ACC112 (cell line): ENCODE data around the gene RAB40B.

ENCODE experiments used
- H2AFZ ChIP-seq: fragments of 200-600 bp; sonication (generic); one replicate; pipeline ENCODE4 v1.6.0; 2017; ENCODE audit warnings: antibody characterized with exemption, low read length; ENCODE audit not compliant: unreplicated experiment
- H3K27ac ChIP-seq: fragments of 200-600 bp; sonication (generic); 2 replicates; pipeline ENCODE4 v1.5.1; 2014; ENCODE audit warnings: low read depth, mild to moderate bottlenecking, antibody characterized with exemption, low read length, moderate library complexity
- H3K27me3 ChIP-seq: fragments of 200-600 bp; sonication (generic); 2 replicates; pipeline ENCODE4 v1.6.1; 2014; ENCODE audit warnings: mild to moderate bottlenecking, antibody characterized with exemption, low read length, moderate library complexity, mixed read lengths; ENCODE audit not compliant: insufficient read depth
- H3K36me3 ChIP-seq: fragments of 200-600 bp; sonication (generic); 2 replicates; pipeline ENCODE4 v1.6.1; 2016; ENCODE audit warnings: mild to moderate bottlenecking, antibody characterized with exemption, low read length, moderate library complexity, mixed read lengths; ENCODE audit not compliant: insufficient read depth
- H3K4me1 ChIP-seq: fragments of 200-600 bp; sonication (generic); one replicate; pipeline ENCODE4 v1.6.1; 2016; ENCODE audit warnings: low read length, mixed read lengths; ENCODE audit not compliant: insufficient read depth, unreplicated experiment, control insufficient read depth
- H3K4me3 ChIP-seq: fragments of 200-600 bp; sonication (generic); 2 replicates; pipeline ENCODE4 v1.5.1; 2014; ENCODE audit warnings: mild to moderate bottlenecking, low read depth, low read length
- H3K79me2 ChIP-seq: fragments of 200-600 bp; sonication (generic); one replicate; pipeline ENCODE4 v1.6.0; 2016; ENCODE audit warnings: low read length; ENCODE audit not compliant: control insufficient read depth, unreplicated experiment, insufficient read depth

The RAB40B gene

DNA sequence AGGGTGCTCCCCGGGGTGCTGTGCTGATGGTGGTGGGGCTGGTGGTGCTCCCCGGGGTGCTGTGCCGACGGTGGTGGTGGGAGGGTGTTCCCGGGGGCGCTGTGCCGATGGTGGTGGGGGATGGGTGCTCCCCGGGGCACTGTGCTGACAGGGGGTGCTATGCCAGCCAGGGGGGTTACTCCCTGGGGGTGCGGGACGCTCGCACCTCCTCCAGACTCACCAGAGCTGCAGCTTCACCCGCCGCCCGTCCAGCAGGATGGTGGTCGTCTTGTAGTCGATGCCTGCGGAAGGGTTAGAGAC is 34.3 kb downstream of the RAB40B start:
- Histone ChIP-seq H3K27me3 (no peaks in the 10 kb centered on the region), H3K36me3 (0 out of 2 replicates have a peak, but pooled peaks cover 3% of the 10 kb centered on the region), H3K27ac (no peak overlapping the region), H3K79me2 (no peaks in the 10 kb centered on the region), H3K4me3 (no peak overlapping the region), H3K4me1 (no peaks in the 10 kb centered on the region), H2AFZ (no peak overlapping the region)

DNA sequence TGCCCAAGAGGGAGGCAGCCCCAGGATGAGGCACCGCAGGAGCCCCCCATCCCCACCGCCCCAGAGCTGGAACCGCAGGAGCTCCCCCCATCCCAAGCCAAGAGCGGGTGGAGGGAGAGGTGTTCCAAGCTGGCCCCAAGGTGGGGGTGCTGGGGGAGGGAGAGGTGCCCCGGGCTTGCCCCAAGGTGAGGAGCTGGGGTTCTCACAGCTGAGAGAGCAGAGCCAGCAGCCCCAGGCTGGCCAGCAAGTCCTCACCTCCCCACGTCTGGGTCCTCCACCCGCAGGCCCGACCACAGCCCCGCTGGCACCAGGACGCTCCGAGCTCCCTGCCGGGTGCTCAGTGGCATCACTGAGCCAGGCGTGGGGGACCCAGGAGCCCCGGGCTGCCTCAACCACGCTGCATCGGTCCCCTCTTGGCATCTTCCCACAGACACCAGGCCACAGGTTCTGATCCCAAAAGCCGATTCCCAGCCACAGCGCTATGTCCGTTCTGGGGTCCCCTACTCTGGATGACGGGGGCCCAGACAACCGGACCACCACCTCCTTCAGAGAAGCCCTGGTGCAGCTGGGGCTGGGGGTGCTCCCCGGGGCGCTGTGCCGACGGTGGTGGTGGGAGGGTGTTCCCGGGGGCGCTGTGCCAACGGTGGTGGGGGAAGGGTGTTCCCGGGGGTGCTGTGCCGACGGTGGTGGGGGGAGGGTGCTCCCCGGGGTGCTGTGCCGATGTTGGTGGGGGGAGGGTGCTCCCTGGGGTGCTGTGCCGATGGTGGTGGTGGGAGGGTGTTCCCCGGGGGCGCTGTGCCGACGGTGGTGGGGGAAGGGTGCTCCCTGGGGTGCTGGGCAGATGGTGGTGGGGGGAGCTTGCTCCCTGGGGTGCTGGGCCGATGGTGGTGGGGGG is 34.9 kb downstream of the RAB40B start:
- no peaks in the 10 kb centered on the region for H3K79me2 ChIP-seq
- no peaks in the 10 kb centered on the region for H3K27me3 ChIP-seq
- H3K36me3 ChIP-seq, result 0 out of 2 replicates have a peak, but pooled peaks cover 3% of the 10 kb centered on the region
- no peak overlapping the region for H2AFZ ChIP-seq
- no peaks in the 10 kb centered on the region for H3K4me1 ChIP-seq
- no peak overlapping the region for H3K4me3 ChIP-seq
- no peak overlapping the region for H3K27ac ChIP-seq

DNA sequence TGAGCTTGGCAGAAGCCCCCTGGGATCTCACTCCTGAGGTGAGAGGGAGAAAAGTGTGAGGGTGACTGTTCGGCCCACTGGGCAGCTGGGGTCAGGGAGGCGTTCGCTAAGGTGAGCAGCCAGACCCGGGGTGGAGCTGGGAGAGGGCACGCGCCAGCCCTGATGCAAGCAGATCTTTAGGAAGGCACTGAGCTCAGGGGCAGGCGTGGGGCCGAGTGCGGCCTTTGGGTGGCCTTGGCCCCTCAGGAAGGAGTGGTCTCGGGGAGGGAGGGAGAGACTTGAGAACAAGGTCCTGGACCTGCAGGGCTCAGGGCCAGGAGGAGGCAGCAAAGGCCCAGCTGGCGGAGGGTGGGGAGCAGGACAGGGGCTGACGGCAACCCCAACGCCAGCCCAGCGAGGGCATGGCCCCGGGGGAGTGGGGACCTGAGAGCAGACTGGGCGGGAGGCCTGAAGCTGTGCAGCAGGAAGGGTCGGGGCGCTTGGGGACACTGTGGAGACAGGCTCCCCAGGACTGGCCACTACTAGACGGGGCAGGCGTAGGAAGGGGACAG is 35.7 kb downstream of the RAB40B start:
- Histone ChIP-seq H3K4me3 (no peak overlapping the region), H2AFZ (no peak overlapping the region), H3K27ac (no peak overlapping the region), H3K79me2 (no peaks in the 10 kb centered on the region), H3K4me1 (no peaks in the 10 kb centered on the region), H3K36me3 (0 out of 2 replicates have a peak, but pooled peaks cover 3% of the 10 kb centered on the region), H3K27me3 (no peaks in the 10 kb centered on the region)

DNA sequence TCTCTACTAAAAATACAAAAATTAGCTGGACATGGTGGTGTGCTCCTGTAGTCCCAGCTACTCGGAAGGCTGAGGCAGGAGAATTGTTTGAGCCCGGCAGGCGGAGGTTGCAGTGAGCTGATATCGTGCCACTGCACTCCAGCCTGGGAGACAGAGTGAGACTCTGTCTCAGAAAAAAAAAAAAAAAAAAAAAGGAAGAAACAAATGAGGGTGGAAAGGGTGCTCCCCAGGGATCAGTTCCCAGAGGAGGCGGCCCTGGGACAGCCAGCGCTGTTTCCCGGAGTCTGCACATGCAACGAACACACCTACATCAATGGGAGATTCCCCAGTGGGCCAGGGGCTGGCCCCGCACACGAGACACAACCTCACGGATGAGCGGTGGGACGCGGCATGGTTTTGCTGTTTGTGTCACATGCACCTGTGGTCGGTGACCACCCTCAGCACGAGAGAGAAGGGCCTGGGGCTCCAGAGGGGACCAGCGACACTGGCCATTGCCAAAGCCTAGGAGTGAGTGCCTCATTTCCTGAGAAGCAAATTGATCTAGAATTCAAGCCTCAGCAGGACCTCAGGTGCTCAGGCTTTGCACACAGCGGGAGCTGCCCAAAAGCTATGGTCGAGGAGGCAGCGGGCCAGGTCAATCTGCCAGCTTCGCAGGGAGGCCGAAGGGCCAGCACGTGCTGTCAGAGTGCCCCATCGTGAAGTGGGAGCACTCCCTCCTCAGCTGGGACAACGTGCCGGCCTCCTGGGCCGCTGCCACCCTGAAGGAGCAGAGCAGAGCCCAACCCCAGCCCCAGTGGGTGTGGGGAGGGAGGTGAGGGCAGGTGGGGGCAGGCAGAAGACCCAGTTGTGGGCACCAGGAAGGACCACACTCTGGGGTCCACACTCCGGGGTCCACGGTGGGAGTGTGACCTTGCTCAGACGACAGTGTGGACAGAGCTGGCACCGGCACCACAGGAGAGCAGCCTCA is 36.5 kb downstream of the RAB40B start:
- 0 out of 2 replicates have a peak, but pooled peaks cover 3% of the 10 kb centered on the region for H3K36me3 ChIP-seq
- H2AFZ ChIP-seq, result no peak overlapping the region
- no peak overlapping the region for H3K4me3 ChIP-seq
- H3K4me1 ChIP-seq, result no peaks in the 10 kb centered on the region
- no peaks in the 10 kb centered on the region for H3K79me2 ChIP-seq
- H3K27ac ChIP-seq, result no peak overlapping the region
- H3K27me3 ChIP-seq, result no peaks in the 10 kb centered on the region

DNA sequence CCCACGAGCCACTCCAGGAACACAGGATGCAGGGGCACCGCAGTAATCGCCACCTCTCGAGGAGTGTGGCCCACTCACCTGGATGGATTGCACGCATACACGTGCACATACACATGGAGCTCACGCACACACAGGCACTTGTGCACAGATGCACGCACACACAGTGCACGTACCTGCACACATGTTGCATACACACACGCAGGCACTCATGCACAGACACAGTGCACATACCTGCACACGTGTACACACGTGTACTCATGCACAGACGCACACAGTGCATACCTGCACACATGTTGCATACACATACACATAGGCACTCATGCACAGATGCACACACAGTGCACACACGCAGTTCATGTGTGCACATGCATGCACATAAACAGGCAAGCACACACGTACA is 38.6 kb downstream of the RAB40B start:
- H3K27ac ChIP-seq, result no peak overlapping the region
- H3K79me2 ChIP-seq, result no peaks in the 10 kb centered on the region
- no peaks in the 10 kb centered on the region for H3K4me1 ChIP-seq
- H3K4me3 ChIP-seq, result no peak overlapping the region
- no peak overlapping the region for H2AFZ ChIP-seq
- no peaks in the 10 kb centered on the region for H3K27me3 ChIP-seq
- H3K36me3 ChIP-seq, result 0 out of 2 replicates have a peak, but pooled peaks cover 3% of the 10 kb centered on the region

DNA sequence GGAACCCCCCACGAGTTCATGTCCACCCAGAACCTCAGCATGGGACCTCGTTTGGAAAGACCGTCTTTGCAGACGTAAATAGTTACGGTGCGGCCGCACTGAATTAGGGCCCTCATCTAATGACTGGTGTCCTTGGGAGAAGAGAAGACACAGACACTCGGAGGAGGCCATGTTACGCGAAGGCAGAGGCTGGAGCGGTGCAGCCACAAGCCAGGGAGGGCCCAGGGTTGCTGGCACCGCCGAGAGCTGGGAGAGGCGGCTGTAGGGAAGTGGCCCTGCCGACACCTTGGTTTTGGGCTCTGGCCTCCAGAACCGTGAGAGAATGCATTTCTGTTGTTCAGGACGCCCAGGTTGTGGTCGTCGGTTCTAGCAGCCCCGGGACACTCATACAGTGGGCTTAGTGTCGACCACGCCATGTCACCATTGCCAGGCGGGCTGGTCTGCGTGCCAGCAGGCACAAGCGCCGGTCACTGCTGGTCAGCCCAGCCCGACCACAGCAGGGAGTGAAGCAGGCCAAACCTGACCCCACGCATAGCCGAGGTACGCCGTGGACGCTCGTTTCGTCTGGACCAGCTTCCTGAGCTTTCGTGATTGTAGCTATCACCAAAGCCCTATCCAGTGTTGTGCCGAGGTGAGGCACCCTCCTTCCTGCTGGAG is 39.6 kb downstream of the RAB40B start:
- H3K79me2 ChIP-seq, result no peaks in the 10 kb centered on the region
- no peak overlapping the region for H2AFZ ChIP-seq
- no peaks in the 10 kb centered on the region for H3K4me1 ChIP-seq
- H3K4me3 ChIP-seq, result no peak overlapping the region
- 0 out of 2 replicates have a peak, but pooled peaks cover 3% of the 10 kb centered on the region for H3K36me3 ChIP-seq
- H3K27ac ChIP-seq, result no peak overlapping the region
- H3K27me3 ChIP-seq, result no peaks in the 10 kb centered on the region

DNA sequence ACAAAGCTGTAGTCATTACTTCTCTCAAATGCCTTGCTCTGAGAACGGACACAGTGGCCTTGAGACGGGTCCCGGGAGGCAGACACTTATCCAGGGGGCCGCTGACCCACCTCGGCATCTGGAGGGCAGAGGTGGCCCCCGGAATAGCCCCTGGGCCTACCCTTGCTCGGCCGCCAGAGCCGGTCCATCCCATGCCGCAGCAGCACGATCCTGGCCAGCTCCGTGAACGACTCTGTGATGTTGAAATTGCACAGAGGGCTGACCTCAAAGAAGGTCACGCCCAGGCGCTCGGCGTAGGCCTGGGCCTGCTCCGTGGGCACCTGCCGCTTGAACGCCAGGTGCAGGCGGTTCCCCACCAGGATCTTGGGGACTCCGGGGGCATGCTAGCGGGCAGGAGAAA is 40.2 kb downstream of the RAB40B start:
- Histone ChIP-seq H3K4me1 (no peaks in the 10 kb centered on the region), H2AFZ (no peak overlapping the region)

DNA sequence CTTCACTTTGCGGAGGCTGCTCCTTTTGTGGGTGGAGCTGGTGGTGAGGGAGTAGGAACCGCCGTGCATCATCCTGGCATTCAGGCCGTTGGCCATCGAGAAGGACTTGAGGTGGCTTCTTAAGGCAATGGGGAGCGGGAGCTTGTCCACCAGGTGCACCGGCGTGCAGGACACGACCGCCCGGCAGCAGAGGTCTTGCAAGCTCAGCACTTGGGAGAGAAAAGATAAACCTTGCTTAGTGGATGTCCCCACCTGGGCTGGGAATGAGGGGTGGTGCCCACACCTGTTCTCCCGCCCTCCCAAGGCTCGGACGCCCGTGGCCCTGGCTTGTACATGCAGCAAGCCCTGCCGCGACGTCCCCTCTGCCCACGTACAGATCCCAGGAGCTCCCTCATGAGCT is 40.6 kb downstream of the RAB40B start:
- Histone ChIP-seq H3K79me2 (no peaks in the 10 kb centered on the region), H3K27ac (no peak overlapping the region), H3K4me1 (no peaks in the 10 kb centered on the region), H2AFZ (no peak overlapping the region), H3K36me3 (0 out of 2 replicates have a peak, but pooled peaks cover 3% of the 10 kb centered on the region), H3K4me3 (no peak overlapping the region), H3K27me3 (no peaks in the 10 kb centered on the region)

More for the DNA sequence above, 40.2 kb downstream of the RAB40B start:
- no peaks in the 10 kb centered on the region for H3K79me2 ChIP-seq
- H3K27ac ChIP-seq, result no peak overlapping the region
- H3K36me3 ChIP-seq, result 0 out of 2 replicates have a peak, but pooled peaks cover 3% of the 10 kb centered on the region
- no peak overlapping the region for H3K4me3 ChIP-seq
- H3K27me3 ChIP-seq, result no peaks in the 10 kb centered on the region

DNA sequence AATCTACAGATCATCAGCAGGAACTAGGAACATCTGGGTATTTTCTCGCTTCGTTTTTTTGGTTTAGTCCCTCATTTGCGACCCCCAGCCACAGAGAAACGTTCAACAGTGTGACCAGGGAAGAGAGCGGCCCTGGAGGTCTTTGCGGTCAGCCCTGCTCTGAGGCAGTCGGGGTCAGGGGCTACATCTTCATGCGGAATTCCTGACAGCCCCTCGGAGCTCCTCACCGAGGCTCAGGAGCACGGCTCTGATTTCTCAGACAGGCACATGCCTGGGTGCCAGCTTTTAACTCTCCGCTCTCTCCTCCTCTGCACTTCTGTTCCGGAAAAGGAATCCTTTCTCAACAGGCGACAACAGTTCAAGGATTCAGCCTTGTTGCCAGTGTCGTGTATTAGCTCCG is 42.2 kb downstream of the RAB40B start:
- Histone ChIP-seq H3K79me2 (no peaks in the 10 kb centered on the region), H3K27ac (no peak overlapping the region), H3K4me1 (no peaks in the 10 kb centered on the region), H3K27me3 (no peaks in the 10 kb centered on the region), H3K36me3 (0 out of 2 replicates have a peak, but pooled peaks cover 3% of the 10 kb centered on the region), H3K4me3 (no peak overlapping the region), H2AFZ (no peak overlapping the region)

DNA sequence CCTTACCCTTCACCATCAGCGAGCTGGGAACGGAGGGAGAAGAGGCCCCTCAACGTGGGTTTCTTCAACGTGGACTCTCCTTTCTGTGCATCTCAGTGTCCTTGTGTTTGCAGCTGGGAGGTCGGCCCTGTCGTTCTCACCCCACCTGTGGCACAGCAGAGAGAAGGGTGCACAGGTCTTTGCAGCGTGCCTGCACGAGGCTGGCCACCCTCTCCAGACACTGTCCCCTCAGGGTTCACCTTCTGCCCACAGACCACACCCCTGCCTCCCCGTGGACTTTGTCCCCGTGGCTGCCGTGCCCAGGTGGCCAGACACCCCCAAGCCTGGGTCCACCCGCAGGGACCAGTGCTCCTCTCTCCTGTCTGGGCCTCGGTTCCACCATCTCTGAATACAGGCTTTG is 43.0 kb downstream of the RAB40B start:
- Histone ChIP-seq H2AFZ (no peak overlapping the region), H3K27me3 (no peaks in the 10 kb centered on the region)

More for the DNA sequence above, 43.0 kb downstream of the RAB40B start:
- no peak overlapping the region for H3K27ac ChIP-seq
- H3K4me1 ChIP-seq, result no peaks in the 10 kb centered on the region
- 0 out of 2 replicates have a peak, but pooled peaks cover 3% of the 10 kb centered on the region for H3K36me3 ChIP-seq
- no peaks in the 10 kb centered on the region for H3K79me2 ChIP-seq
- no peak overlapping the region for H3K4me3 ChIP-seq
